Ascending aorta (tissue), 2 donors: ENCODE results near the gene RAB11FIP4. TPM values are rescaled to one million over a fixed set of nuclear protein-coding genes. Genes with fewer than 3 reads are reported as not detected.

Experiments
- DNase-seq, 2 donors: peaks; one replicate each; pipeline ENCODE4 v3.0.0-alpha.2; 2019; ENCODE audit warnings: low spot score in 2 of 2
- H3K27ac ChIP-seq, 2 donors: fragments of 200-600 bp; sonication (generic); one replicate each; pipeline ENCODE4 v1.5.1; 2016 to 2017; ENCODE audit warnings: mild to moderate bottlenecking in 1 of 2
- H3K27me3 ChIP-seq: fragments of 200-600 bp; sonication (generic); one replicate; pipeline ENCODE4 v1.5.1; 2017
- H3K36me3 ChIP-seq, 2 donors: fragments of 200-600 bp; sonication (generic); one replicate each; pipeline ENCODE4 v1.5.1; 2016
- H3K4me1 ChIP-seq, 2 donors: fragments of 200-600 bp; sonication (generic); one replicate each; pipeline ENCODE4 v1.5.1; 2016 to 2017; ENCODE audit warnings: mild to moderate bottlenecking in 1 of 2
- H3K4me3 ChIP-seq, 2 donors: fragments of 200-600 bp; sonication (generic); one replicate each; pipeline ENCODE4 v1.5.1; 2016 to 2017; ENCODE audit warnings: mild to moderate bottlenecking in 1 of 2
- H3K9me3 ChIP-seq, 2 donors: fragments of 200-600 bp; sonication (generic); one replicate each; pipeline ENCODE4 v1.5.1; 2016
- intact Hi-C: fragments of 100-400 bp; cut with DNase I; formaldehyde crosslinking; loops from one replicate; pipeline ENCODE4 v1.15.1; 2023
- total RNA-seq: library from RNA; depleted of rRNA; stranded (reverse); fragments of >200 nt; gene quantifications from one replicate; pipeline ENCODE4 v1.1.0, GENCODE V29; 2016
- TF ChIP-seq, protein P1 (sequence below), 3 experiments: fragments of 200-600 bp in 2 of 3; fragments of 450-650 bp in 1 of 3; sonication (generic) in 2 of 3; IDR thresholded peaks; one replicate each; pipeline ENCODE4 v1.5.1; 2016 to 2019; ENCODE audit warnings: antibody characterized with exemption in 3 of 3, mild to moderate bottlenecking in 1 of 3, moderate library complexity in 1 of 3

Gene RAB11FIP4
- total RNA-seq, 1 donor from 2014 or later: 0.85 TPM

- Histone ChIP-seq H3K4me1 (peaks cover 11 to 77% of the 10 kb centered on the region in 2 donors), H3K9me3 (no peaks in the 10 kb centered on the region), H3K27ac (peak overlapping the region; percentile 83 to 91), H3K27me3 (no peaks in the 10 kb centered on the region), H3K36me3 (peaks cover 0 to 9% of the 10 kb centered on the region in 2 donors), H3K4me3 (no peak overlapping the region)
- DNase-seq: no peak
- intact Hi-C loops: no loop called here
- TF ChIP-seq, protein P1, sequence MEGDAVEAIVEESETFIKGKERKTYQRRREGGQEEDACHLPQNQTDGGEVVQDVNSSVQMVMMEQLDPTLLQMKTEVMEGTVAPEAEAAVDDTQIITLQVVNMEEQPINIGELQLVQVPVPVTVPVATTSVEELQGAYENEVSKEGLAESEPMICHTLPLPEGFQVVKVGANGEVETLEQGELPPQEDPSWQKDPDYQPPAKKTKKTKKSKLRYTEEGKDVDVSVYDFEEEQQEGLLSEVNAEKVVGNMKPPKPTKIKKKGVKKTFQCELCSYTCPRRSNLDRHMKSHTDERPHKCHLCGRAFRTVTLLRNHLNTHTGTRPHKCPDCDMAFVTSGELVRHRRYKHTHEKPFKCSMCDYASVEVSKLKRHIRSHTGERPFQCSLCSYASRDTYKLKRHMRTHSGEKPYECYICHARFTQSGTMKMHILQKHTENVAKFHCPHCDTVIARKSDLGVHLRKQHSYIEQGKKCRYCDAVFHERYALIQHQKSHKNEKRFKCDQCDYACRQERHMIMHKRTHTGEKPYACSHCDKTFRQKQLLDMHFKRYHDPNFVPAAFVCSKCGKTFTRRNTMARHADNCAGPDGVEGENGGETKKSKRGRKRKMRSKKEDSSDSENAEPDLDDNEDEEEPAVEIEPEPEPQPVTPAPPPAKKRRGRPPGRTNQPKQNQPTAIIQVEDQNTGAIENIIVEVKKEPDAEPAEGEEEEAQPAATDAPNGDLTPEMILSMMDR (IDR thresholded peaks at IDR 0.05): no peak
Measured at GRCh38 chr17:31565652-31566051, 174.2 kb downstream of the RAB11FIP4 start.

DNA sequence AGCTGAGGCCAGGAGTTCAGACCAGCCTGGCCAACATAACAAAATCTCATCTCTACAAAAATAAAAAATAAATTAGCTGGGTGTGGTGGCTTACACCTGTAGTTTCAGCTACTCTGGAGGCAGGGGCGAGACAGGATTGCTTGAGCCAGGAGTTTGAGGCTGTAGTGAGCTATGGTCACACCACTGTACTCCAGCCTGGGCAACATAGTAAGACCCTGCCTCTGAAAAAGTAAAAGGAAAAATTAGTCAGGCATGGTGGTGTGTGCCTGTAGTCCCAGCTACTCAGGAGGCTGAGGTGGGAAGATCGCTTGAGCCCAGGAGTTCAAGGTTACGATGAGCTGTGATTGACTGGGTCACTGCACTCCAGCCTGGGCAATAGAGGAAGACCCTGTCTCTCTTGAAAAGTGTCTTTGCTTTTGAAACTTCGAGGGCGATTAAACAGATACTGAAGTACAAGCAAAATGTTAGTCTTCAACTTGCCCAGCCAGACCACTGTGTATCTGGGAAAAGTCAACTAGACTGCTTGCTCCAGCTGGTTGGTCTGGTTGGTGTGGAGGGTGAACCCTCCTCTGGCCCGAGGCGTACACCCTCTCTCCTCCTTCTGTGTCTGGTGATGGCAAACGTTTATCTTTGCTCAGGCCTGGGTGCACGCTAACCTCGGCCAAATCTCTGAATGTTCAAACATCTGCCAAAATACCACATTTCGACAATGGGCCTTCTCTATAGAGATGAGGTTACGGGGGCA is 174.9 kb downstream of the RAB11FIP4 start:
- intact Hi-C loops: no loop called here
- Histone ChIP-seq H3K27ac (peak overlapping the region; percentile 83 to 91), H3K9me3 (no peaks in the 10 kb centered on the region), H3K4me1 (peaks cover 12 to 80% of the 10 kb centered on the region in 2 donors), H3K36me3 (peaks cover 0 to 9% of the 10 kb centered on the region in 2 donors), H3K27me3 (no peaks in the 10 kb centered on the region), H3K4me3 (no peak overlapping the region)
- no peak for DNase-seq
- TF ChIP-seq, protein P1 (IDR thresholded peaks at IDR 0.05): no peak

- TF ChIP-seq, protein P1 (IDR thresholded peaks at IDR 0.05): no peak
- peak overlapping the region; percentile 83 to 91 for H3K27ac ChIP-seq
- peaks cover 0 to 9% of the 10 kb centered on the region in 2 donors for H3K36me3 ChIP-seq
- H3K9me3 ChIP-seq: no peaks in the 10 kb centered on the region
- H3K4me3 ChIP-seq: no peak overlapping the region
- peaks cover 18 to 82% of the 10 kb centered on the region in 2 donors for H3K4me1 ChIP-seq
- H3K27me3 ChIP-seq: no peaks in the 10 kb centered on the region
- intact Hi-C loops: no loop called here
- DNase-seq: no peak
Measured at GRCh38 chr17:31566992-31567373, 175.5 kb downstream of the RAB11FIP4 start.

GRCh38 chr17:31568121-31568520 is 176.6 kb downstream of the RAB11FIP4 start:
- Histone ChIP-seq H3K27me3 (no peaks in the 10 kb centered on the region), H3K4me1 (peaks cover 20 to 84% of the 10 kb centered on the region in 2 donors), H3K36me3 (peaks cover 0 to 3% of the 10 kb centered on the region in 2 donors), H3K4me3 (no peak overlapping the region), H3K9me3 (no peaks in the 10 kb centered on the region), H3K27ac (peak overlapping the region; percentile 83 to 91)
- TF ChIP-seq, protein P1 (IDR thresholded peaks at IDR 0.05): no peak
- intact Hi-C loops: no loop called here
- DNase-seq: no peak

- Histone ChIP-seq H3K4me1 (peaks cover 20 to 88% of the 10 kb centered on the region in 2 donors), H3K27me3 (no peaks in the 10 kb centered on the region), H3K4me3 (no peak overlapping the region), H3K9me3 (no peaks in the 10 kb centered on the region), H3K27ac (peak overlapping the region; percentile 83 to 91), H3K36me3 (peaks cover 0 to 3% of the 10 kb centered on the region in 2 donors)
- intact Hi-C loops: no loop called here
- DNase-seq: no peak
- TF ChIP-seq, protein P1 (IDR thresholded peaks at IDR 0.05): no peak
Measured at GRCh38 chr17:31568539-31568938, 177.1 kb downstream of the RAB11FIP4 start.
